Activated naive CD4-positive, alpha-beta T cell treated with anti-CD3 and anti-CD28 coated beads, Interleukin-2, amount 50 U/mL, for 16 hours (primary cell): ENCODE data around the gene AGBL1.

ENCODE experiments used
- DNase-seq: peaks from one replicate; pipeline ENCODE4 v3.0.0-alpha.2; 2020

Gene AGBL1

GRCh38 chr15:86903642-86904421 is 824.2 kb downstream of the AGBL1 start:
- DNase-seq, result no peak

- DNase-seq, result no peak
These were observed 826.1 kb downstream of the AGBL1 start for GRCh38 chr15:86905625-86906256.

- DNase-seq, result no peak
These were observed 826.7 kb downstream of the AGBL1 start for GRCh38 chr15:86906376-86906775.

GRCh38 chr15:86911022-86911421 is 831.4 kb downstream of the AGBL1 start:
- no peak for DNase-seq

GRCh38 chr15:86912661-86913060 is 833.0 kb downstream of the AGBL1 start:
- DNase-seq, result no peak

- DNase-seq, result no peak
These were observed 836.2 kb downstream of the AGBL1 start for GRCh38 chr15:86915811-86916331.

- no peak for DNase-seq
These were observed 837.1 kb downstream of the AGBL1 start for GRCh38 chr15:86916671-86917360.

- DNase-seq, result no peak
These were observed 837.6 kb downstream of the AGBL1 start for GRCh38 chr15:86917361-86917671.

- DNase-seq, result no peak
These were observed 839.9 kb downstream of the AGBL1 start for GRCh38 chr15:86919581-86919980.

GRCh38 chr15:86929461-86929860 is 849.8 kb downstream of the AGBL1 start:
- DNase-seq, result no peak

GRCh38 chr15:86932456-86932855 is 852.8 kb downstream of the AGBL1 start:
- DNase-seq, result no peak

GRCh38 chr15:86935841-86936240 is 856.2 kb downstream of the AGBL1 start:
- DNase-seq, result no peak

- DNase-seq, result no peak
These were observed 862.6 kb downstream of the AGBL1 start for GRCh38 chr15:86942285-86942684.

- no peak for DNase-seq
These were observed 869.0 kb downstream of the AGBL1 start for GRCh38 chr15:86948719-86949118.

- no peak for DNase-seq
These were observed 879.6 kb downstream of the AGBL1 start for GRCh38 chr15:86959254-86959653.

- no peak for DNase-seq
These were observed 882.0 kb downstream of the AGBL1 start for GRCh38 chr15:86961669-86962068.

GRCh38 chr15:86964271-86964670 is 884.6 kb downstream of the AGBL1 start:
- DNase-seq, result no peak

- DNase-seq, result no peak
These were observed 888.6 kb downstream of the AGBL1 start for GRCh38 chr15:86968244-86968643.

- no peak for DNase-seq
These were observed 889.7 kb downstream of the AGBL1 start for GRCh38 chr15:86969364-86969763.

GRCh38 chr15:86973284-86973844 is 893.7 kb downstream of the AGBL1 start:
- no peak for DNase-seq

- DNase-seq, result no peak
These were observed 908.4 kb downstream of the AGBL1 start for GRCh38 chr15:86988033-86988432.

GRCh38 chr15:87021751-87022150 is 942.1 kb downstream of the AGBL1 start:
- no peak for DNase-seq

- DNase-seq, result no peak
These were observed 952.0 kb downstream of the AGBL1 start for GRCh38 chr15:87031540-87032230.
